ENCODE measurements around the gene CYBA. TPM values are rescaled to one million over a fixed set of nuclear protein-coding genes. Genes with fewer than 3 reads are reported as not detected.

CYBA gene
- polyA plus RNA-seq, 1 experiment: 187 TPM

DNA sequence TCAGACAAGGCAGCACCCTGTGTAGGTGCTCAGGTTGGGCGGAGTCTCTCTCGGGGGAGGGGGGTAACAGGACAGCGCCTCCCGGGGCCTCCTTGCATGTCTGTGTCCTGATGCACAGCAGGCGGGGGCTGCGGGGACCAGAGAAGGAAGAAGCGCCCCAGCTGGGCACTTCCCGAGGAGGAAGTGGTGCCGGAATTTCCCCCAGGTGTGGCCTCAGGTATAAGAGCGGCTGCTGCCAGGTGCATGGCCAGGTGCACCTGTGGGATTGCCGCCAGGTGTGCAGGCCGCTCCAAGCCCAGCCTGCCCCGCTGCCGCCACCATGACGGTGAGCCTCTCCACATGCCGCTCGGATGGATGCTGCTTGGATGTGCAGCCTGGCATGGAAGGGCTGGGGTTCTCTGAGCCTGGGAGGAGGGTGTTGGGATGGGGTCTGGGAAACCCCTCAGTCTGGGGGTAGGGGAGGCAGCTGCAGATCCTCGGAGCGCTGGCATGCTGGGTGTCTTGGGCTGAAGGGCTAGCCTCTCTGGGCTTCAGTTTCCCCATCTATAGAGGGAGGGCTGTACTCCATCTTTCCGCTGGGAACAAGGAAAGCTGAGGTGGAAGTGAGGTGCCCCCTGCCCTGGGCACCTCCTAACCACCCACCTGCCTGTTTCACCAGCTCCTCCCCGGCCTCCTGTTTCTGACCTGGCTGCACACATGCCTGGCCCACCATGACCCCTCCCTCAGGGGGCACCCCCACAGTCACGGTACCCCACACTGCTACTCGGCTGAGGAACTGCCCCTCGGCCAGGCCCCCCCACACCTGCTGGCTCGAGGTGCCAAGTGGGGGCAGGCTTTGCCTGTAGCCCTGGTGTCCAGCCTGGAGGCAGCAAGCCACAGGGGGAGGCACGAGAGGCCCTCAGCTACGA is 12.3 kb downstream of the CYBA start, which contains the start of gene IL17C:
Gene IL17C, plus strand, starts transcription at position 250 of the 908 bp plus-strand sequence. Its CDS starts 70 bp downstream, at position 320.
- no peak for DNase-seq (ENCODE audit: low read depth)
- ChIA-PET CTCF (interaction anchor here (1.2 kb wide), 1 partner anchor 11 kb away, joined by 3 read pairs; no protein-coding TSS in a partner anchor), POLR2A (no interaction called here)
- H3K27me3 ChIP-seq (ENCODE audit: control insufficient read depth, insufficient read depth, low read length): peaks cover 24% of the 10 kb centered on the region
- no peak within 1 kb of the TSS for H3K4me3 ChIP-seq (ENCODE audit: low read depth, low read length)
- 0 out of 2 replicates have a peak, but pooled peaks cover 1% of the 10 kb centered on the region for H3K36me3 ChIP-seq (ENCODE audit: control insufficient read depth, insufficient read depth, low read length)
- TF ChIP-seq, protein P1, sequence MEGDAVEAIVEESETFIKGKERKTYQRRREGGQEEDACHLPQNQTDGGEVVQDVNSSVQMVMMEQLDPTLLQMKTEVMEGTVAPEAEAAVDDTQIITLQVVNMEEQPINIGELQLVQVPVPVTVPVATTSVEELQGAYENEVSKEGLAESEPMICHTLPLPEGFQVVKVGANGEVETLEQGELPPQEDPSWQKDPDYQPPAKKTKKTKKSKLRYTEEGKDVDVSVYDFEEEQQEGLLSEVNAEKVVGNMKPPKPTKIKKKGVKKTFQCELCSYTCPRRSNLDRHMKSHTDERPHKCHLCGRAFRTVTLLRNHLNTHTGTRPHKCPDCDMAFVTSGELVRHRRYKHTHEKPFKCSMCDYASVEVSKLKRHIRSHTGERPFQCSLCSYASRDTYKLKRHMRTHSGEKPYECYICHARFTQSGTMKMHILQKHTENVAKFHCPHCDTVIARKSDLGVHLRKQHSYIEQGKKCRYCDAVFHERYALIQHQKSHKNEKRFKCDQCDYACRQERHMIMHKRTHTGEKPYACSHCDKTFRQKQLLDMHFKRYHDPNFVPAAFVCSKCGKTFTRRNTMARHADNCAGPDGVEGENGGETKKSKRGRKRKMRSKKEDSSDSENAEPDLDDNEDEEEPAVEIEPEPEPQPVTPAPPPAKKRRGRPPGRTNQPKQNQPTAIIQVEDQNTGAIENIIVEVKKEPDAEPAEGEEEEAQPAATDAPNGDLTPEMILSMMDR (IDR thresholded peaks at IDR 0.05; ENCODE audit: insufficient read depth, low read depth, low read length): no peak

DNA sequence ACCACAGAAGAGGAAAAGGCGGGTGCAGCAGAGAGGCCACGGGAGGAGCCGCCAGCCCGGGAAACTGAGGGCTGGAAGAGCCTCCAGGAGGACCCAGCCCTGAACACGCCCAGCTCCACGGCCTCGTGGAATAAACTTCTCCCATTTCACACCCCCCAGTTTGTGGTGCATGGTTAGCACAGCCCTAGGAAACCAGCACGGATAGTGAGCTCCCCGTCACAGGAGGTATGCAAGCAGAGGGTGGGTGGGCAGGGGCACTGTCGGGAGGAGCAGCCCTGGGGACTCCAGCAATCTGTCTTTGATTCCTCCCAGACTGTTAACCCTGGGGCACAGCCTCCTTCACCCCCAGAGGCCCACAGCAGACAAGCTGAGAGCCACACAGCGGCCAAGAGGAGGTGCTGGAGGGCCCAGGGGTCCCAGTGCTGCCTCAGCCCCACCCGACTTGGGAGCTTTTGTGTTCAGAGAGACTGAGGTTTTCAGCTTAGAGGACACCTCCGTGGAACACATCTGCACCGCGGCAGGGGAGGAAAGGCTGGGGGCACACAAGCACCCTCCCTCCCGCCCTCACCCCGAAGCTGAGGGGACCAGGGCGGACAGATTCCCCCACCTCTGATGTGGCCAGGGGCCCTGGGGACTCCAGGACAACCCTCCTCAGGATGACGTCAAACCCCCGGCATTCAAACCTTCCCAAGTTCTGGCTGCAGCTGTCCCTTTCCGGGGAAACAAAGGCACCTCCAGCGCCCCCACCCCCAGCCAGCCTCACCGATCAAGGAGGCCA is 14.2 kb downstream of the CYBA start:
- peaks cover 24% of the 10 kb centered on the region for H3K27me3 ChIP-seq (ENCODE audit: control insufficient read depth, insufficient read depth, low read length)
- DNase-seq (ENCODE audit: low read depth): no peak
- H3K36me3 ChIP-seq (ENCODE audit: control insufficient read depth, insufficient read depth, low read length): peaks cover 5% of the 10 kb centered on the region
- H3K4me3 ChIP-seq (ENCODE audit: low read depth, low read length): no peak overlapping the region
- TF ChIP-seq, protein P1 (IDR thresholded peaks at IDR 0.05; ENCODE audit: insufficient read depth, low read depth, low read length): no peak
- POLR2A ChIA-PET: interaction anchor here (0.7 kb wide), 1 partner anchor 671 kb away, joined by 6 read pairs; no protein-coding TSS in a partner anchor
- CTCF ChIA-PET: no interaction called here

DNA sequence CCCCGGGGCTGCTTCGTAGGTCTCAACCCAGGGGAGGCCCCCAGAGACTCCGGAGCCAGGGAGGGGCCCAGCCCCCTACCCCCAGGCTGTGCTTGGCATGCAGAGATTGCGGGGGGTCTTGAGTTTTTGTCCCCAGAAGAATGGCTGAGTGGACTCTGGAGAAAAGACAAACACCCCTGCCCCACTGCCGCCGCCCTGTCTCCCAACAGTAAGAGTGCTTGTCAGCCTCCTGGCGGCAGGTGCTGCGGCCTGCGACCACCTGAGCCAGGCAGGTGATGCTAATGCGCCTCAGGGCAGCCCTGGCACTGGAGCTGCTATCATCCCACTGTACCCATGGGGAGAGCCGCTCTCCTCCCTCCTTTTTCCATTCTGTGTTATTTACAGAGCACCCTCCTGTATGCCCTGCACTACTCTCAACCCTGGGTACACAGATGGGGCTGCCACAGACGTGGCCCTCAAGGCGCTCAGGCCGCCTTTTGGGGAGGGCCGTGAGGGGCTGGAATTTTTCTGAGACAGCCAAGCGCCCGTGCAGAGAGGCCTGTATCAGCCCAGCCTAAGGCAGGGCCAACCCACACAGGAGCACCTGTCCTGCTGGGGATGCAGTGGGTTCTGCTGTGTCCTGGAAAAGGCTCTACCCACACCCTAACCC is 15.1 kb downstream of the CYBA start:
- TF ChIP-seq, protein P1 (IDR thresholded peaks at IDR 0.05; ENCODE audit: insufficient read depth, low read depth, low read length): no peak
- H3K36me3 ChIP-seq (ENCODE audit: control insufficient read depth, insufficient read depth, low read length): peaks cover 7% of the 10 kb centered on the region
- POLR2A ChIA-PET: interaction anchor here (0.7 kb wide), 1 partner anchor 670 kb away, joined by 6 read pairs; no protein-coding TSS in a partner anchor
- CTCF ChIA-PET: no interaction called here
- peaks cover 24% of the 10 kb centered on the region for H3K27me3 ChIP-seq (ENCODE audit: control insufficient read depth, insufficient read depth, low read length)
- DNase-seq (ENCODE audit: low read depth): no peak
- no peak overlapping the region for H3K4me3 ChIP-seq (ENCODE audit: low read depth, low read length)

DNA sequence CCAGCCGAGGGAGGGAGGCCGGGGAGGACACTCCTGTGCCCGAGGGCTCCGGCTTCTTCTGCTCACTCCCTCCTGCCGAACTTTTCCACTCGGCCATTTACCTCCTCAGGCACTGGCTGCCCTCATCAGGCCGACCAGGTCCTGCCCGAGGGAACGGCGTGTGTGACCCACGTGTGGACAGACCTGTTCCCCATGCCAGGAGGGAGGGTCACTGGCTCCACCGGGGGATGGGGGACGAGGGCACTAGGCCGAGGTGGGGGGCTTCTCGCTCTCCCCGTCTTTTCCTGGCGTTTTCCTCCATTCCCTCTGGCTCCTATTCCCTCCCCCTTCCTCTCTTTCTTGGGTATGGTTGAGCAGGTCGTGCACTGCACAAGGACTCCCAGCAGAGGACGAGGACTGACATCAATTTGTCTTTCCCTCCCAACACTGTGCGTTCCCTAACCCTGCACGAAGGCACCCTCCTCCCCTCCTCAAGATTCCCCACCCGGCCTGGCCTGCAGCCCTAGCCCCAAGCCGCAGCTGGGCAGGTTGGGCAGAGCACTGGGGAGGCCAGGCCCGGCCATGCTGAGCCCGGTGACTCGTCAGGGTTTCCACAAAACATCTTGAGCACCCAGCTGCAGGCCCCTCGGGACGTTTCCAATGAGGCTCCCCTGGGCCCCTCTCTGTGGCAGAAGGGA is 15.7 kb downstream of the CYBA start:
- Histone ChIP-seq H3K27me3 (ENCODE audit: control insufficient read depth, insufficient read depth, low read length) (peaks cover 20% of the 10 kb centered on the region), H3K4me3 (ENCODE audit: low read depth, low read length) (peak overlapping the region; percentile 47), H3K36me3 (ENCODE audit: control insufficient read depth, insufficient read depth, low read length) (peaks cover 11% of the 10 kb centered on the region)
- TF ChIP-seq, protein P1 (IDR thresholded peaks at IDR 0.05; ENCODE audit: insufficient read depth, low read depth, low read length): no peak
- POLR2A ChIA-PET: no interaction called here
- no peak for DNase-seq (ENCODE audit: low read depth)
- CTCF ChIA-PET: no interaction called here

All from BJ (cell line).